Activated naive CD4-positive, alpha-beta T cell treated with anti-CD3 and anti-CD28 coated beads, Interleukin-2, amount 10 ng/mL, durations not matched to agents 5 hours and 36 hours (primary cell): ENCODE results near the gene ELK1. TPM values are rescaled to one million over a fixed set of nuclear protein-coding genes. Genes with fewer than 3 reads are reported as not detected.

Source experiments
- microRNA-seq: library from miRNA; unstranded; fragments of <30 nt; microRNA quantifications from one replicate; pipeline ENCODE4 v1.2.0, GENCODE V29; 2022; ENCODE audit warnings: borderline microRNAs expressed, borderline replicate concordance
- total RNA-seq, 2 experiments: library from RNA; stranded (reverse); gene quantifications; one replicate each; pipeline ENCODE4 v1.2.3, GENCODE V29; 2021

Gene ELK1
- 10 to 100 TPM; 59.8 to 63.6 TPM for total RNA-seq

DNA sequence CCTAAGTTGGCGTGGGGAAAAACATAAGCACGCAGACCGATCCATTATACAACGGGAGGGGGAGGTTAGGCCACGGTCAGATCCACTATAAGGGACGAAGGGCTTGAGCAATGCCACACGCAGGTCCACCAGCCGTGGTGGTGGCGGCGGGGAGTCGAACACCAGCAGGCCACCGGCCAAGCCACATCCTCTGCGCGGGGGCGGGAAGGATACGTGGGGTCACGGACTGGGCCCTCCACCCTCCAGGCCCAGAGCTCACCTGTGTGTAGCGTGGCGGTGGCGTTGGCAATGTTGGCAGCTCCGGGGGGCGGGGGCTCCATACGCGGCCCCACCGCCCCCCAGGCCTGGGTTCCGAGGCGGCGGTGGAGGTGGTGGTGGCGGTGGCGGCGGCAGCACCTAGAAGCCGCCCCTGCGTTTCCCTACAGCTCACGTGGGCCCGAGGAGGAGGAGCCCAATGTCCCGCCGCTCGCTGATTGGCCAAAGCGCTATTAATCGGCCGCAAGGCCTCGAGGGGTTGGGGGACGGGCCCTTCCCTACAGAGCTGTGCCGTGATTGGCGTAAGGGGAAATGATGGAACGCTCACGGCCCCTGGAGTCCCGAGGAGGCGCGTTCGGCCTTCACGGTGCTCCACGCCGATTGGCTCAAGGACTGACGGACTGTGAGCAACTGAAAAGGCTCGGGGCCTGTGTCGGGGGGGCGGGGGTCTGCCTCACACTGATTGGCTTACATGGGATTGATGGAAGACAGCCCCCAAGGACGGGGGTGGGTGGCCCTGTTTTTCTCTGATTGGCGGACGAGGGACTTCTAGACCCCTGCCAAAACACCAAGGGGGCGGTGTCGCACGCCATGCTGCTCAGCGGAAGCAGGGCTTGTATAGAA lies at the start of gene ELK1:
Gene ELK1, minus strand, starts transcription at position 400 of the 879 bp plus-strand sequence. CDS start 9,122 bp downstream, outside the sequence.

DNA sequence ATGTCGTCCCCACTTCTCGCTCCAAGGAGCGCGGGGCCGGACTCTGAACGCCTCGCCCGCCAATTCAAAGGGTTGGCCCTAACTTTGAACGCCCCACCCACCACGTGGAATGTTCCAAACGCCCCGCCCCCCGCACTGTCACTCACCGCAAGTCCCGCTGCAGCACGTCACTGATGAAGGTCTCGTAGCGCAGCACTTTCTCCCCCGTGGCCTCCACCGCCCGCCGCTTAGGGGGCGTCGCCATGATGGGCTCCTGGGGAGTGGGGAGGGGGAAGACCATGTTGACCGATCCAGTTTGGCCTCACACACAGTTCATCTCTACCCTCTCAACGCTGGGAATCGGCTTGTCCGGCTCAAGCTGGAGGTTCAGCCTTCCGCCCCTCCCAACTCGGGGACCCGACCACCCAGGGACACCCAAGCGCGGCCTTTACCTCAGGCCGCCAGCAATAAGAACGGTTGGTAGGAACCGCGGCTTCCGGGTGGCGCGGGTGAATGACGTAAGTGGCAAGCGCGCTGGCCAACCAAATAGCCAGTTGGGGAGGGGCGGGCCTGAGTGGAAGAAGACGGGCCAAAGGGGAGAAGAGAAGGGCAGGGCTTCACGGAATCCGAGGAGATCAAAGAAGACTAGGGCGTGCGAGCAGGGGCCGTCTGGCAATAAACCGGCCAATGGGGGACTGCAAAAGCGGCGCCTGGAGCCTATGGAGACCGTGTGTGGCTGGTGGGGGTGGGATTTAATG lies 8.5 kb upstream of the ELK1 start, which contains the start of gene UXT:
Gene UXT, minus strand, starts transcription at position 497 of the 737 bp plus-strand sequence. Its CDS starts 253 bp downstream, at position 244.

GRCh38 chrX:47629419-47630200 lies 20.8 kb downstream of the ELK1 start, which contains the start of gene CFP:
CFP (minus strand) TSS chrX:47629930; CDS start chrX:47629844, 86 bp downstream.

GRCh38 chrX:47619486-47620302 lies 30.7 kb downstream of the ELK1 start, which contains the start of gene SYN1:
SYN1 (minus strand) TSS chrX:47619857; CDS start chrX:47619728, 129 bp downstream.

Small RNA genes within 50 kb of the gene (microRNA-seq; reads per million reads assigned to microRNA genes)
- 0.83 reads per million for gene MIR4769

Other genes with a start within 250 kb of the ELK1 start
- 10 to 100 TPM; 13.4 to 14.4 TPM for gene ZNF41, start 167.3 kb downstream of the ELK1 start, total RNA-seq
- 10 to 100 TPM; 71.6 to 84.7 TPM for gene ARAF, start 89.4 kb downstream of the ELK1 start, total RNA-seq
- gene TIMP1, start 68.1 kb downstream of the ELK1 start, total RNA-seq = 100 to 1,000 TPM; 127 to 129 TPM
- gene SYN1, start 30.7 kb downstream of the ELK1 start, total RNA-seq = under 1 TPM; 0.72 to 0.88 TPM
- 10 to 100 TPM; 42.3 to 47.5 TPM for gene CFP, start 20.6 kb downstream of the ELK1 start, total RNA-seq
- gene UXT, start 8.6 kb upstream of the ELK1 start, total RNA-seq = 100 to 1,000 TPM; 206 to 222 TPM
- gene ZNF81, start 186.3 kb upstream of the ELK1 start, total RNA-seq = 10 to 100 TPM in 1 of 2 experiments, 1 to 10 TPM in 1; 9.3 to 10.5 TPM